ENCODE results near the gene C6. TPM values are rescaled to one million over a fixed set of nuclear protein-coding genes. Genes with fewer than 3 reads are reported as not detected.

The C6 gene
- total RNA-seq, 3 donors from 2014 or later (not counting 1 experiment from before 2014, with no cell fraction given): not detected

DNA sequence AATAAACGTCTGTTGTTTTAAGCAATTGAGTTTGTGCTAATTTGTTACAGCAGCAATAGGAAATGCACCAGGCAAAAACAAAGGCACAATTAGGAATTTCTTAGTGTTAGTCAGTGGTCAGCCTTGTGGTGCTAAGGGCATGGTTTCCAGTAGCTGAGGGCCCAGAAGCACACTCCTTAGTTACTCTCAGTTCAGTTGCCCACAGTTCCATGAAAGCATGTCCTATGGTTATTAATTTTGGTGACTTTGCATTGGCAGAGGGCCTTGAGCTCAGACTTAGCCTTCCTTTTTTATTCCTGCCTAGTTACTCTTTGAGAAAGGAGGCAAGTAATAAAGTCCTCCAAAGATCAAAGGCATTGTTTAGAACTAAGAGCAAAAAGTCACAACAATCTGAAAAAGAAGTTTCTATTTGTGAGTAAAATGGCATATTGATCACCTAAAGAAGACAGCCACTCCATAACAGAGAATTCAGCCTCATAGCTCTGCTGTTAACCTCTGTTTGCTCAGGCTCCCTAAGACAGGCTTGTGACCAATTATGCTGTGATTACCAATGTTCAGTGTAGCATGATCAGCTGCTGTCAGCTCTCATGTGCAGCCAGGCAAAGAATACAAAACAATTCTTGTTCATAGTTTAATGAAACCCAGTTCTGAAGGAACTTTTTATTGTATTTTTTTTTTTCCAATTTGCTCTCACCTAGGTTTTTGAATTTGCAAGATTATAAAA, 85.2 kb downstream of the C6 start:
- Mint-ChIP-seq H3K4me3 (no peak overlapping the region), H3K27me3 (ENCODE audit: low read depth in 2 of 2) (no peaks in the 10 kb centered on the region), H3K36me3 (no peaks in the 10 kb centered on the region), H3K9me3 (peaks cover 0 to 4% of the 10 kb centered on the region in 2 donors), H3K4me1 (no peaks in the 10 kb centered on the region), H3K27ac (no peak overlapping the region)
- H3K4me3 ChIP-seq (ENCODE audit: low read length): no peak overlapping the region
- no peaks in the 10 kb centered on the region for H3K9me3 ChIP-seq (ENCODE audit: control insufficient read depth, insufficient read depth, low read length)
- TF ChIP-seq, protein P1, sequence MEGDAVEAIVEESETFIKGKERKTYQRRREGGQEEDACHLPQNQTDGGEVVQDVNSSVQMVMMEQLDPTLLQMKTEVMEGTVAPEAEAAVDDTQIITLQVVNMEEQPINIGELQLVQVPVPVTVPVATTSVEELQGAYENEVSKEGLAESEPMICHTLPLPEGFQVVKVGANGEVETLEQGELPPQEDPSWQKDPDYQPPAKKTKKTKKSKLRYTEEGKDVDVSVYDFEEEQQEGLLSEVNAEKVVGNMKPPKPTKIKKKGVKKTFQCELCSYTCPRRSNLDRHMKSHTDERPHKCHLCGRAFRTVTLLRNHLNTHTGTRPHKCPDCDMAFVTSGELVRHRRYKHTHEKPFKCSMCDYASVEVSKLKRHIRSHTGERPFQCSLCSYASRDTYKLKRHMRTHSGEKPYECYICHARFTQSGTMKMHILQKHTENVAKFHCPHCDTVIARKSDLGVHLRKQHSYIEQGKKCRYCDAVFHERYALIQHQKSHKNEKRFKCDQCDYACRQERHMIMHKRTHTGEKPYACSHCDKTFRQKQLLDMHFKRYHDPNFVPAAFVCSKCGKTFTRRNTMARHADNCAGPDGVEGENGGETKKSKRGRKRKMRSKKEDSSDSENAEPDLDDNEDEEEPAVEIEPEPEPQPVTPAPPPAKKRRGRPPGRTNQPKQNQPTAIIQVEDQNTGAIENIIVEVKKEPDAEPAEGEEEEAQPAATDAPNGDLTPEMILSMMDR (IDR thresholded peaks at IDR 0.05): no peak
- H3K27me3 ChIP-seq (ENCODE audit: control insufficient read depth, insufficient read depth, low read length): no peaks in the 10 kb centered on the region
- intact Hi-C loops (cut with micrococcal nuclease): no loop called here
- DNase-seq: no peak
- no peak overlapping the region for H3K27ac ChIP-seq (ENCODE audit: low read length)
- H3K4me1 ChIP-seq (ENCODE audit: control insufficient read depth, insufficient read depth, low read length): no peaks in the 10 kb centered on the region
- 18% methylated on average over 1 of the region's 1 CpG for WGBS (ENCODE audit: insufficient coverage)
- no peak for ATAC-seq
- H3K36me3 ChIP-seq (ENCODE audit: control insufficient read depth, insufficient read depth, low read length): no peaks in the 10 kb centered on the region

DNA sequence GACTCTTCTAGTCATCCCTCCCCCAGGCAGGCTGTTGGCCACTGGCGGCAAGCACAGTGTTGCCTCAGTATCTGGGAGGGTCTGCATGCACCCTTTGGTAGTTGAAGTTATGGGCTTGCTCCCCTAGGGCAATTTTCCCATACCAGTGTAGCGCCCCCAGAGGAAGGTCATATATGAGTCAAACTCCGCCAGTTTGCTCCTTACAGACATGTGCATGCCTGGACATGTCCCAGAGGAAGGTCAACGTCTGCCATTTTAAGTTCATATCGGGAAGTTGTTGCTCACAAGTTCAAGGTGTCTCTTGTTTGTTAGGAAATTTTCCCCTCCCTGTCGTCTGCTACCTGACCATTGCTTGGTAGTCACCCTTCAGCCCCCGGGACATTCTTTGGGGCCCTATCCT, 90.9 kb downstream of the C6 start:
- 85% methylated on average over 7 of the region's 7 CpGs for WGBS (ENCODE audit: insufficient coverage)
- no peak overlapping the region for H3K4me3 Mint-ChIP-seq
- TF ChIP-seq, protein P1 (IDR thresholded peaks at IDR 0.05): no peak
- Histone ChIP-seq H3K4me1 (ENCODE audit: control insufficient read depth, insufficient read depth, low read length) (no peaks in the 10 kb centered on the region), H3K4me3 (ENCODE audit: low read length) (no peak overlapping the region), H3K27me3 (ENCODE audit: control insufficient read depth, insufficient read depth, low read length) (no peaks in the 10 kb centered on the region), H3K9me3 (ENCODE audit: control insufficient read depth, insufficient read depth, low read length) (peaks cover 4% of the 10 kb centered on the region), H3K36me3 (ENCODE audit: control insufficient read depth, insufficient read depth, low read length) (no peaks in the 10 kb centered on the region), H3K27ac (ENCODE audit: low read length) (no peak overlapping the region)
- no peaks in the 10 kb centered on the region for H3K27me3 Mint-ChIP-seq (ENCODE audit: low read depth in 2 of 2)
- peaks cover 0 to 3% of the 10 kb centered on the region in 2 donors for H3K9me3 Mint-ChIP-seq
- no peaks in the 10 kb centered on the region for H3K4me1 Mint-ChIP-seq
- ATAC-seq (no peak), DNase-seq (no peak)
- H3K36me3 Mint-ChIP-seq: no peaks in the 10 kb centered on the region
- H3K27ac Mint-ChIP-seq: no peak overlapping the region
- intact Hi-C loops (cut with micrococcal nuclease): no loop called here

DNA sequence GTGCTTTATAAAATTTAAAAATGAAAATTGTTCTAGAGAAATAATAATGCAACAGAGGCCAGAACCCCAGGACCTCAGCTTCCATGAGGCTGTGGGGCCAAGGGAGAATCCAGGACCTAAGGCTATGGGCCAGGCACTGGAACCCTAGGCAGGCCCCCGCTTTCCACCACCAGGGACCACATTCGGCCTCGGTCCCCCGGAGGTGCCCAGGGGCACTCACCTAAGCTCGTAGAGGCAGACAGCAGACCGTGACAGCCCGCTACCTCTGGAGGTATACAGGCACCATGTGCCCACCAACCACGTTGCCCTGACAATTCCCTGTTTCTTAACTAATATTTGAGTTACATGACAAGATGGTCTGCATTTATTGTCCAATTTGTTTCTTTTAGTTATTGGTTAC, 92.7 kb downstream of the C6 start:
- ATAC-seq (no peak), DNase-seq (no peak)
- no peak overlapping the region for H3K4me3 ChIP-seq (ENCODE audit: low read length)
- WGBS (ENCODE audit: insufficient coverage): 84% methylated on average over 8 of the region's 8 CpGs
- Mint-ChIP-seq H3K27me3 (ENCODE audit: low read depth in 2 of 2) (no peaks in the 10 kb centered on the region), H3K27ac (no peak overlapping the region), H3K9me3 (peaks cover 3 to 5% of the 10 kb centered on the region in 2 donors), H3K36me3 (no peaks in the 10 kb centered on the region), H3K4me1 (no peaks in the 10 kb centered on the region), H3K4me3 (no peak overlapping the region)
- intact Hi-C loops (cut with micrococcal nuclease): no loop called here
- H3K36me3 ChIP-seq (ENCODE audit: control insufficient read depth, insufficient read depth, low read length): no peaks in the 10 kb centered on the region
- TF ChIP-seq, protein P1 (IDR thresholded peaks at IDR 0.05): no peak
- no peak overlapping the region for H3K27ac ChIP-seq (ENCODE audit: low read length)
- no peaks in the 10 kb centered on the region for H3K4me1 ChIP-seq (ENCODE audit: control insufficient read depth, insufficient read depth, low read length)
- no peaks in the 10 kb centered on the region for H3K27me3 ChIP-seq (ENCODE audit: control insufficient read depth, insufficient read depth, low read length)
- peaks cover 4% of the 10 kb centered on the region for H3K9me3 ChIP-seq (ENCODE audit: control insufficient read depth, insufficient read depth, low read length)

DNA sequence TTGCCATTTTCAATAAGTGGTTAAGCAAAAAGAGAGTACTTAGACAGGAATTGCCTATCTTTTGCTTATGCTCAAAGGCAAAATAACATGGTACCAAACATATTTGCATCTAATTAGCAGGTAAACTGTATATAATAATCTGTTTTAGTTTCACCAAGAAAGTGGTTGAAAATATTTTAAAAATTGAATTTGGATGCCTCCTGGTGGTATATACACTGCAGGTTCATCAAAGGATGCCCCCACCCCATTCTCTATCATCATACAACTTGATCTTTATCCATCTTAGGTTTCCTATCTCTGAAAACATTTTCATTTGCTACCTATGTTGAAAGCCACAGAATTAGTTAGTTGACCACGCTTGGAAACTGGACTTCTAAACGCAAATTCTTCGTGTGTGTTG, 95.2 kb downstream of the C6 start:
- H3K4me3 ChIP-seq (ENCODE audit: low read length): no peak overlapping the region
- H3K27ac Mint-ChIP-seq: no peak overlapping the region
- ATAC-seq (no peak), DNase-seq (no peak)
- intact Hi-C loops (cut with micrococcal nuclease): no loop called here
- WGBS (ENCODE audit: insufficient coverage): 96% methylated on average over 3 of the region's 3 CpGs
- peaks cover 4% of the 10 kb centered on the region for H3K9me3 ChIP-seq (ENCODE audit: control insufficient read depth, insufficient read depth, low read length)
- TF ChIP-seq, protein P1 (IDR thresholded peaks at IDR 0.05): no peak
- H3K36me3 Mint-ChIP-seq: no peaks in the 10 kb centered on the region
- peaks cover 3 to 5% of the 10 kb centered on the region in 2 donors for H3K9me3 Mint-ChIP-seq
- no peaks in the 10 kb centered on the region for H3K27me3 Mint-ChIP-seq (ENCODE audit: low read depth in 2 of 2)
- no peaks in the 10 kb centered on the region for H3K4me1 Mint-ChIP-seq
- no peak overlapping the region for H3K4me3 Mint-ChIP-seq
- no peaks in the 10 kb centered on the region for H3K4me1 ChIP-seq (ENCODE audit: control insufficient read depth, insufficient read depth, low read length)
- H3K27me3 ChIP-seq (ENCODE audit: control insufficient read depth, insufficient read depth, low read length): no peaks in the 10 kb centered on the region
- no peaks in the 10 kb centered on the region for H3K36me3 ChIP-seq (ENCODE audit: control insufficient read depth, insufficient read depth, low read length)
- H3K27ac ChIP-seq (ENCODE audit: low read length): no peak overlapping the region
